SK-N-SH treated with all-trans-retinoic acid at 6 μM for 48 hours (cell line): ENCODE data around the gene HSPB6.

ENCODE experiments used
- ARNTL ChIP-seq: fragments of 450-650 bp; formaldehyde crosslinking; IDR thresholded peaks from 2 replicates; pipeline ENCODE4 v1.5.0; 2020; ENCODE audit warnings: low read depth, mild to moderate bottlenecking, moderate library complexity, borderline replicate concordance
- ZNF565 ChIP-seq: fragments of 450-650 bp; formaldehyde crosslinking; conservative IDR thresholded peaks from 2 replicates; pipeline ENCODE4 v1.5.0; 2020; ENCODE audit warnings: low read depth, mild to moderate bottlenecking, moderate library complexity
- ZNF8 ChIP-seq: fragments of 450-650 bp; formaldehyde crosslinking; IDR thresholded peaks from 2 replicates; pipeline ENCODE4 v1.5.0; 2020; ENCODE audit warnings: mild to moderate bottlenecking, moderate library complexity

- TF ChIP-seq ZNF565 (no peak), ARNTL (no peak), ZNF8 (CRISPR knock-in tag) (no peak)
Observed at GRCh38 chr19:35789195-35789977, 32.6 kb upstream of the HSPB6 start.
